H1 (cell line): ENCODE data around the gene HNRNPK. TPM values are rescaled to one million over a fixed set of nuclear protein-coding genes. Genes with fewer than 3 reads are reported as not detected.

Experiments used
- PHF8 ChIP-seq: fragments of 200-600 bp; sonication (generic); conservative IDR thresholded peaks from 2 replicates; pipeline ENCODE4 v1.7.1; 2012; ENCODE audit warnings: low read depth, mild to moderate bottlenecking, inconsistent platforms, low read length, moderate library complexity
- RNF2 ChIP-seq: fragments of 200-900, 300-1000 bp; sonication (generic); IDR thresholded peaks from 2 replicates; pipeline ENCODE4 v1.7.1; 2016; ENCODE audit warnings: borderline replicate concordance, low read depth, mild to moderate bottlenecking, antibody characterized with exemption, low read length; ENCODE audit not compliant: poor library complexity, severe bottlenecking; ENCODE audit errors: missing control alignments
- SP2 ChIP-seq: IDR thresholded peaks from 2 replicates; pipeline ENCODE4 v1.6.1; 2012; ENCODE audit warnings: mild to moderate bottlenecking, low read length, inconsistent platforms
- polyA plus RNA-seq, 7 experiments: library from polyadenylated mRNA; depleted of rRNA in 3 of 7; stranded (reverse) in 5 of 7; unstranded in 2 of 7; fragments of >200 nt in 5 of 7; fragments of 200-250 nt in 2 of 7; gene quantifications; 1 replicate in 5 of 7; 2 replicates in 1 of 7; 4 replicates in 1 of 7; pipeline versions ENCODE4 v1.2.1 to v1.2.3, GENCODE V29; 2011 to 2013; ENCODE audit warnings: missing spikeins in 2 of 7, mixed read lengths in 2 of 7
- total RNA-seq: library from RNA; stranded (reverse); fragmentation: NEBNext Ultra II Directional; extraction: Animal tissue kit (Norgen Biotek cat#: 25700); gene quantifications from 2 replicates; pipeline ENCODE4 v1.2.1, GENCODE V29; 2021
- TF ChIP-seq, protein P1 (sequence below), 3 experiments: IDR thresholded peaks; 1 replicate in 2 of 3; 2 replicates in 1 of 3; pipeline versions ENCODE4 v1.5.1 to v1.6.1; 2011; ENCODE audit warnings: low read length in 3 of 3, mild to moderate bottlenecking in 3 of 3, inconsistent platforms in 2 of 3, low read depth in 1 of 3, moderate library complexity in 1 of 3; ENCODE audit not compliant: insufficient read depth in 1 of 3; ENCODE audit errors: control extremely low read depth in 1 of 3

Gene HNRNPK
- total and polyA plus RNA-seq, 2 of the 8 experiments (the other 6 are each of a cell fraction or from before 2014, with no cell fraction given): 414 to 887 TPM

DNA sequence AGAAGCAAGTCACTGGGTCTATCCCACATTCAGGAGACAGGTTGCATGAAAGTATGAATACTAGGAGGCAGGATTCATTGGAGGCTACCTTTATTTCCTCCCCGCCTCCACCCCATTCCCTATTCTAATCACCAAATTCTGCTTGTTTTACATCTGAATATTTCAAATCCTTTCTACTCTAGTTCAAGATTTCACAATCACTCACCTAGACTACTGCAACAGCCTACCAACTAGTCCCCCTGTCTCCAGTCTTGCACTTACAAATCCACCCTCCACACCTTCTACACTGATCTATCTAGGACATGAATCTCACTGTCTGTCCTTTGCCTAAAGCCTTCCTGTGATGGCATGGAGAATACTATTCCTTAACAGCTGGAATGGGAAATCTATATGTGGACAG is 52.4 kb downstream of the HNRNPK start (continued):
- TF ChIP-seq, protein P1, sequence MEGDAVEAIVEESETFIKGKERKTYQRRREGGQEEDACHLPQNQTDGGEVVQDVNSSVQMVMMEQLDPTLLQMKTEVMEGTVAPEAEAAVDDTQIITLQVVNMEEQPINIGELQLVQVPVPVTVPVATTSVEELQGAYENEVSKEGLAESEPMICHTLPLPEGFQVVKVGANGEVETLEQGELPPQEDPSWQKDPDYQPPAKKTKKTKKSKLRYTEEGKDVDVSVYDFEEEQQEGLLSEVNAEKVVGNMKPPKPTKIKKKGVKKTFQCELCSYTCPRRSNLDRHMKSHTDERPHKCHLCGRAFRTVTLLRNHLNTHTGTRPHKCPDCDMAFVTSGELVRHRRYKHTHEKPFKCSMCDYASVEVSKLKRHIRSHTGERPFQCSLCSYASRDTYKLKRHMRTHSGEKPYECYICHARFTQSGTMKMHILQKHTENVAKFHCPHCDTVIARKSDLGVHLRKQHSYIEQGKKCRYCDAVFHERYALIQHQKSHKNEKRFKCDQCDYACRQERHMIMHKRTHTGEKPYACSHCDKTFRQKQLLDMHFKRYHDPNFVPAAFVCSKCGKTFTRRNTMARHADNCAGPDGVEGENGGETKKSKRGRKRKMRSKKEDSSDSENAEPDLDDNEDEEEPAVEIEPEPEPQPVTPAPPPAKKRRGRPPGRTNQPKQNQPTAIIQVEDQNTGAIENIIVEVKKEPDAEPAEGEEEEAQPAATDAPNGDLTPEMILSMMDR (IDR thresholded peaks at IDR 0.05; ENCODE audit: control extremely low read depth in 1 of 3, insufficient read depth in 1 of 3, low read depth in 1 of 3, low read length in 3 of 3): no peak
- TF ChIP-seq SP2: no peak
- no peak for TF ChIP-seq PHF8
- no peak for TF ChIP-seq RNF2
